GM19397 (cell line): ENCODE measurements around the gene LIPA.
"Not testable (repeated sequence)": the region's sequence is repeated elsewhere in the genome, so short reads cannot be mapped to it uniquely, and the experiment has no call there.

Experiments
- ATAC-seq: cut with Tn5 transposase; IDR thresholded peaks from one replicate; pipeline ENCODE4 v1.9.1; 2021; ENCODE audit warnings: mild to moderate bottlenecking, moderate library complexity; ENCODE audit not compliant: unreplicated experiment

LIPA gene

DNA sequence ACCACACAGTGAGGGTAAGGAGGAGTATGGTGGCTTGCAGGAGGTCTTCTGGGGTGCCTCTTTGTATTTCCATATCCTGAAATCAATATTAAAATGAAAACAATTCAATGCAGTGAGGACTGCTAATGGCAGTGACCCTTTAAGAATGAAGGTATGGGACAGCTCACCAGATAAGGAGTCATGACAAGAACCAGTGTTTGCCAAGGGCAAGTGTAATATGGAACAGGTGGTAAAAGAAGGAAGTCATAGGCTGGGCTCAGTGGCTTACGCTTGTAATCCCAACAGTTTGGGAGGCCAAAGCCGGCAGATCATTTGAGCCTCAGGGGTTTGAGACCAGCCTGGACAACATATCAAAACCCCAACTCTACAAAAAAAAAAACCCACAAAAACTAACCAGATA is 20.0 kb upstream of the LIPA start:
- ATAC-seq, result no peak

DNA sequence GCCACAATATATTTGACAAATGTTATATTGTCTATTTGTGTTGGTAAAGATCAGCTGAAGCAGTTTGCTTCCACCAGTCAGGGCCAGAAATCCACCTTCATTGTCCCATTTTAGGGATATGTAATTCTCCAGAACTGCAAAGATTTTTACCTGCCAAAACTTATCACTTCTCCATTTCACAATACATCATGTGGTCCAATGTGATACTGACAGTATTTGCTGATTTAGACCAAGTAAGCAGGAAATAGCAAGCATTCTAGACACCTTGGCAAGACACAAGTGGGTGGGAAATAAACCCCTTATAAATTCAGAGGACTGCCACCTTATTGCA is 18.5 kb upstream of the LIPA start:
- no peak for ATAC-seq

DNA sequence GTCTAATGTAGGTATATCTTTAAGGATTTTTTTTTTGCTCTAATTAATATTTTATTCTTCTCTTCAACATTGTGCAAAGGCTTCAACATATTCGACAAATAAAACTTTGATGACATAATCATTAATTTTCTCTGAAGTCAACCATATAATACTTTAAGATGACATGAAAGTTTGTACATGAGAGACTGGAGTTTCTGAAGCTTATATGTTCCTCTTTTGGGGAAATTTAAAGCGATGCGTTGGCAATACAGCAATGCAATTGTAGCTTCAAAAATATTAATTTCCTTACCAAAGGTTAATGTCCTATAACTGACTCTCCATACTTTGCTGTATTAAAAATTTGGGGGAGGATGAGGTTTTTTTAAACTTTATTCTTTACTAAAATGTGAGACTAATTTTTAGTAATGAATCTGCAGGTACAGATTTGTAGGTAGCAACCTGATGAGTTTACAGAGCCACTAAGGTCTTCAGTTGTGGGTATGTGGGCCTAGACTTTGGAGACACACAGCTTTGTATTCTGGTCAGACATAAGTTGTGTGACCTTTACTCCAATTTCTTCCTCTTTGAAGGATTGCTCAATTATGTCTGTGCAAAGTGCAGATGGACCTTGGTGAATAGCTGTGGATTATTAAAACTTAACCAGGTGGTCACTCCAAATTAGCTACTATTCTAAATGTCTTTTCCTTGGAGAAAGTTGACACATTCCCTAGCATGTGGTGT is 18.0 kb upstream of the LIPA start:
- ATAC-seq, result no peak

DNA sequence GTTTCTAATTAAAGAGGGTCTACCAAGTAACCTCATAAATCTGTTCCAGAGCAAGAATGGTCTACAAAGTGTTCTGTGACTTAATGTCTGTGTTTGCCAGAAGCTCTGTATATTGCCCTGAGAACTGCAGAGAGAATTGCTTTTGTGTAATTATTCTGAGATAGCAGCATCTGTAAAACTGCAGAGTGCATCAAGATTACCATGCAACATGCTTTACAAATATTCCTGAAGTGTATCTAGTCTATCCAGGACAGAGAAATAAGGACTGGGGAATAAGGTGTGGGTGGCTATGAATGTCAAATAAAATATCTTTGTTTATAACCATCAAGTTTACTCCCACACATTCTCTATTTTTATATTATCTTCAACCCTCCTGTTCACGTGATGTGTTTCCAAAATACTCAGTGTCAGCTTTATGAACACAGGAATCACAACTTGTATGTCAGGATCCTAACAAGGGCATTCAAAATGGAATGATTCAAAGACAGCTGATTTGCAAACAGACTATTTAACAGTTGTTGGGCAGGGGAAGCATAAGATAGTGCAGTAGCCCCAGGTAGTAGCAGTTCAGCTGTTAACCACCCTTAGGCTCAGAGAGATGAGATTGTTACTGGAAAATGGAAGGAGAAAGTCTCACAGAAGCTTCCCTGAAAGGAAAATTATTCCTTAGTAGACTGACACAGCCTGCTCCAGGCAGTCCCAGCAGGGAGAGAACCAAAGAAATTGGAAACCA is 15.3 kb upstream of the LIPA start:
- no peak for ATAC-seq

DNA sequence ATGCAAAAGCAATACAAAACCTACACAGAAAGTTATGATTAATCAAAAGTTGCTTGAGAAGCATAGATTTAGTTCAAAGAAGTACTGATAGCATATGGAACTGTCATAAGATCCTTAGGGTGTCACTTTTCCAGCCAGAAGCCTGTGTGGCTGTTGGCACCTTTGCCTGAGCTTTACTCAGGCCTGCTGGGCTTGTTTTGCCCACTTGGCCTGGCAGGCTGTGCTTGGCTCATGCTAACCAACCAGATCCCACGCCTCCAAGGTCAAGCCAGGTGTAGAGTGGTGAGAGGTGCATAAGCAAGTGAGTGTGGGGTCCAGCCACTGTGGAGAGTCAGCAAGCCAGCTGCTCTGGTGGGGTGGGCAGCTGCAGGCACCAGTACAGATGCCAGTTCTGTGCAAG is 12.0 kb upstream of the LIPA start:
- ATAC-seq, result no peak

DNA sequence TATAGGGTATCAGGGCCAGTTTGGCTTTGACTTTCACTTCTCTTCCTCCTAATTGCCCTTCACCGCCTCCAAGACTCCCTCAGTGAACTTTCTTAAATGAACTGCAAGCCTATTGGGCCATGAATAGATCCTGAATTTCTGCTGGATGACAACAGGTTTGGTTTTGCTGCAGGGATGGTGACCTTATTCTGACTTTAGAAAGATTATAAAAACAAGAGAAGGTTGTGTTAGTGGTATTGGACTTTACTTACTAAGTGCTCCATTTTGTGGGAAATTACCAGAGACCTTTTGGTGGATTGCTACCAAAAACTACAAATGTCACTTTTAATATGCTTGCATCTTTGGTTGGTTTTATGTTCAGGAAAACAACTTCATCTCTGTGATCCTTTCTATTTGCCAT is 11.5 kb upstream of the LIPA start:
- ATAC-seq, result no peak

DNA sequence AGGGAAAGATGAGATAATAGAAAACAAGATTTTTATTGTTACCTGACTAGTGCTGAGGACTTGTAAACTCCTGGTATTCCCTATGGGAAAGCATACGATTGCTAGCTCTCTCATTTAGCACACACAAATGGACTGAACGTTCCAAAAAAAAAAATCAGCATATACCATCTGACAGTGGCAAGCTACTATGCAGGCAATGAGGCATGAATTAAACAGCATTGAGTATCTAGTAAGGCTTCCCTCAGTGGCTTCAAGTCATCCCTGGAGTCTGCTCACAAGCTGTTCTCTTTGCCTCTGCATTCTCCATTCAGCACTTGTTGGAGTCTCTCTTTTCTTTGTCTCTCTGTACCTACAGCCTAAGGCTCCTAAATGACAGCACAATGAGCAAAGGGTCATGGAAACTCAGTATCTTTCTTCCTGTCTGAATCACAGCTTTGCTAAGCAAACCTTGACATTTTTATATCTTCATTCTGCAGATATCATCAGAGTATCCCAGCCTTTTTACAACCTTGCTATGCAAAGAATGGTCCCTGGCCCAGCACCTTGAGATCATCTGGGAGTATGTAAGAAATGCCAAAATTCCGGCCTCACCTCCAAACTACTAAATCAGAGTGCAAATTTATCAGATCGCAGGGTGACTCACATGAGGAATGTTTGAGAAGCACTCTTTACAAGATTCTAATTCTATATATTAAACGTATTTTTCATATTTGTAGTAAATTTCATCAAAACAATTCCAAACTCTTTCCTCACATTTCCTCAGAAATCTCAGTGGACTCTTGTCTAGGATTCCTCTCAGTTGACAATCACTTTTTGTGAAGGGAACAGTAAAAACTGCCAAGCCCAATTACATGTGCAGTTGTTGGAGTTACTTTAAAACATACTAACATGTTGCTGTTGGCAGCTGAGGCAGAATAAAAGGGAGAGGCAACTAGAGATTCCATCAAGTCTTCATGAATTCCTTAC is 10.8 kb upstream of the LIPA start:
- no peak for ATAC-seq

DNA sequence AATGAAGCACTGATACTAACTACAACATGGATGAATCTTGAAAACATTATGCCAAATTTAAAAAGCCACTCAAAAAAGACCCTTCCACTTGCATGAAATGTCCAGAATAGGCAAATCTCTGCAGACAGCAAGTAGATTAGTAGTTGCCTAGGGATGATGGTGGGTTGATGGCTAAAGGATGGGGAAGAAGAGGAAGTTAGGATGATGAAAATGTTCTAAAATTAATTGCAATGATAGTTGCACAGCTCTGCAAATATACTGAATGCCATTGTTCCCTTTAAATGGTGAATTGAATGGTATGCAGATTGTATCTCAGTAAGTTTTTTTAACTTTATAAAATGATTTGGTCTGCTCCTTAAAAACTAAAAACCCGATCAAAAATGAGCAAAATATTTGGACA is 7.3 kb upstream of the LIPA start:
- ATAC-seq, result no peak

DNA sequence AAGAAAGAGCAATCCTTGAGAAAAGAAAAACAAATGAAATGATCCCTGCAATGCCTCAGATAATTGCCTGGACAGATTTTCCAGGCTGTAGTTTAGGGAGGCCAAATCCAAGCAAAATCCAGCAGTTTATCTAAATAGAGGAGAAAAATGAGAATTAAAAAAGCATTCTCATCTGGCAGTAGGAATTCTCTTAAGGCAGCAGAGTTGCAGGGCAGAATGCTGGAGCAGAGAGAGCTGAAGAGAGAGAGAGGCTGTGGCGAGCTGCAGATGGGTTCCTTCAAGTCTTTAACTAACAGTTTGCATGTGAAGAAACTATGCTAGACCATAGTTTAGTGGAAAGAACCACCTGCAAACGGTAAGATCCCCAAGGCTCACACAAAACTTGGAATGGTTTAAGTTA is 6.0 kb upstream of the LIPA start:
- no peak for ATAC-seq

DNA sequence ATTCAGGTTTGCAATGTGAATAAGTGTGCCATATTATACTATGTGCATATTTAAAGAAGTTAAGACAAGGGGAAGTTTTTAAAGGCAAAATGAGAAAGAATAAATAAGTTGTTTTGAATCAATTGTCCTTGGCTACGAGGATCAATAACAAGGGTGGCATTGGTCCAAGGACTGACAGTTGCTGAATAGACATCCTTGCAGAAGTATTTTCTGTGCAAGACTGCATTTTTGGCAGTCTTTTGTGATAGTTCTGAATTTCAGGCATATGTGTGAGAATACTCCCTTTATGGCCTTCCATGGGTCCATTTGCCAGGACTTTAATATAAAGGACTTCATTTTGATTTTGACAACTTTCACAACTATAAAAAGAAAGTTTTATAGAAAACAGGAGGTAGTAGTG is 5.4 kb upstream of the LIPA start:
- ATAC-seq, result no peak

DNA sequence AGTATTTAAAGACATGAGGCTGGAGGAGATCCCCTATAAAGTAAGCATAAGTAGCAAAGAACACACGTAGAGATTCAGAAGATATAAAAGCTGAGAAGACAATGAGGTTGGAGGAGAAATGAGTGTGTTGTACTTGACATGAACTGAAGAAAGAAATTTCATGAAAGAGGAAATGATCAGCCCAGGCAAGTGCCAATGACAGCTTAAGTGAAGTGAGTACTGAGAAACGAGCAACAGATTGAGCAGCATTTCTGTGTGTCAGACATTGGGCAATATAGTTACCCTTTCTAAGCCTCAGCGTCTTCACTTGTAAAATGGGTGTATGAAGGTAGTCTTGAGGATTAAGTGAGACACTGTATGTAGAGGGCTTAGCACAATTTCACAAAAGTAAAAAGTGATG is 4.8 kb upstream of the LIPA start:
- ATAC-seq, result no peak

DNA sequence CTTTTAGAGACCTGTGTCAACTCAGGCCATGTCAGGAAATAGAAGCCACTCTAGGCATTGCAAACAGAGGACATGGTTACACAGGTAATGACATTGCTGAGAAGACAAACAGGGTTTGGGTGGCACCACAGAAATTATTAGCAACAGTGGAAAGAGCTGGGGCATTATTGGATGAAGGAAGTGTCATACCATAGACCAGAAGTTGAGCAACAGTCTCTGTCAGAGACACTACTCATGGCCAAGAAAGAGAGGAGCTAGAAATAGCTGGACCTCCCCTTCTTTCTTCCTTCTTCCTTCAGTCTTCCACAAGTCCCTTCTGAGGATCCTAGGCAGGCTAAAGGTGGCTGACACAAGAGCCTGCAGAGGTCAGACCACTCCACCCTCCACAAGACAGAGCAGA is 4.2 kb upstream of the LIPA start:
- no peak for ATAC-seq

DNA sequence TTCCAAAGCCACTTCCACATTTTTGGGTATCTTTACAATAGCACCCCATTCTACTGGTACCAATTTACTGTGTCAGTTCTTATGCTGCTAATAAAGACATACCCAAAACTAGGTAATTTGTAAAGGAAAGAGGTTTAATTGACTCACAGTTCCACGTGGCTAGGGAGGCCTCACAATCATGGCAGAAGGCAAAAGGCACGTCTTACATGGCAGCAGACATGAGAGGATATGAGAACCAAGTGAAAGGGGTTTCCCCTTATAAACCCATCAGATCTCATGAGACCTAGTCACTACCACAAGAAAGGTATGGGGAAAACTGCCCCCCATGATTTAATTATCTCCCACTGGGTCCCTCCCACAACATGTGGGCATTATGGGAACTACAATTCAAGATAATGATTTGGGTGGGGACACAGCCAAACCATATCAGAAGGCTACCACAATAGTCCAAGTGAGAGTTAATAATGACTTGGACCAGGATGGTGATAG is 3.6 kb upstream of the LIPA start:
- not testable (repeated sequence) for ATAC-seq

DNA sequence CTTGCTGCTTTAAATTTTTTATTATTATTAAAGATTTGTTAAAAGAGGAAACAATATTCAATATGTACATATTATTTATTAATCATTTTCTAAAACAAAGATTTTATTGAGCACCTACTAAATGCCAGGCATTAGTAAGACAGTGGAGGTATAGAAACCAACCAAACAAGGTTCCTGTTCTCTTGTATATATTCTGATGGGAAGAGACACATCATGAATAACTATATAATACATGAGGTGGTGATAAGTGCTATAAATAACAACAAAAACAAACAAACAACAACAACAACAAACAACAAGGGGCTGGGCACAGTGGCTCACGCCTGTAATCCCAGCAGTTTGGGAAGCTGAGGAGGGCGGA is 630 bp upstream of the LIPA start:
- no peak for ATAC-seq

DNA sequence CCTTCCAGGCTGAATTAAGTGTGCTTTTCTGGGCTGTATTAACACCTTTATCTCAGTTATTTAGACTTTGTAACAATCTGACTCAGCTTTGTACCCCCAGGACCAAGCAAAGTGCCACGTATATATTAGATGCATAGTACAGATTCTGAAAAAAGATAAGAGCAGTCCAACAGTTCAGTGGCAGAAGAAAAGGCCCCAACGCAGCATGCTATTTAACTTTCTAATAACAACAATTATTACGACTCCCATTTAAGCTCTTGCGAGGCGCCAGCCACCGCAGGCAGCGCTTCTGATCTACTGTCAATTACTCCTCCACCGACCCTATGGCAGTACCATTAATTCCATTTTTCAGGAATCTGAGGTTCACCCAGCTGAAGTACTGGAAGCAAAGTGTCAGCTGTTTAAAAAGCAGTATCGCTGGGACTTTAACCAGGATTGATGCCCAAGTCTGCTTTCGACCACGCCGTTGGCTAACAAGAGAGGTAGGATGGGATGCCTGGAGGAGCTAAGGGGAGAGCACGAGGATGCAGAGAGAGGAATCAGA is 638 bp downstream of the LIPA start:
- no peak for ATAC-seq

DNA sequence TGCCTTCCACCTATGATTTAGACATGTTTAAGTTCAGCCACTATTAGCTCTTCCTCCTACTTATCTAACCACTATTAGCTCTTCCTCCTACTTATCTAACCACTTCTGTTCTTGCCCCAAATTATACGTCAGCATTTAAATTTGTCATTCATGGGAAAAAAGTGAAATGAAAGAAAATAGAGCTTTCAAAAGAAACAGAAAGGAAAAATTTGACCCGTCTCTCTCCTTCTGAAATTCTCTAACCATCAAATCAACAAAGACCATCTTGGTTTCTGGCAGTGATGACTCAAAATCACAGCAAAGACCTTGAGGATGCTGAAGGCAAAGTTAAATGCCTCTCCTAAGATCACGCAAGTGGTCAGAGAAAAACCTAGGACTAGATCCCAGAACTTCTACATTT is 2.6 kb downstream of the LIPA start:
- no peak for ATAC-seq

DNA sequence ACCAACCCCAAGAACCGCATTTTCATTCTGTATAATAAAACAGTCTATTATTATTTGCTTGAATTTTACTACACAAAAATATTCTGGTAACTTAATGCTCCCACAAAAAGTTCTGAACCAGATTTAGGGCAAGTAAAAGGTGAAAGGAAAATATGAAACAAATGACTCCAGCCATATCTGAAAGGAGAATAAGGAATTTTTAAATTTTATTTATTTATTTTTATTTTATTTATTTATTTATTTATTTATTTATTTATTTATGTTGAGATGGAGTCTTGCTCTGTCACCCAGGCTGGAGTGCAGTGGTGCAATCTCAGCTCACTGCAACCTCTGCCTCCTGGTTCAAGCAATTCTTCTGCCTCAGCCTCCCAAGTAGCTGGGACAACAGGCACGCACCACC is 4.0 kb downstream of the LIPA start:
- not testable (repeated sequence) for ATAC-seq

DNA sequence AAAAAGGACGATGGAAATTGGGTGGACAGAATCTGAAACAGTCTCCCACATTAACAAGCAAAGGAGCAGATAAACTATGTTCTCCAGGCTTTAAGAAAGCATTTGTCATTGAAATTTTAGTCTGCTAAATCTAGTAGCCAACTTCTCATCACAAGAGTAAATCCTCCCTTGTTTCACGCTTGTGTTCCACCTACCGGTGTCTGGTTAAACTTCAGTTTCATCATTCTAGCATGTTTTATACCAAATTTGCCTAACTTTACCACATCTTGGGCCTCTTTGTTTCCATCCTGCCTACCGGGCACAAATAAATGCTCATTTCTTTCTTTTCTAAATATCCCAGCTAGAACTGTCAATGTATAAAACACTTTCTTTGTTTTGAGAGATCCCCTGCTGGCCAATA is 5.8 kb downstream of the LIPA start:
- ATAC-seq, result no peak

DNA sequence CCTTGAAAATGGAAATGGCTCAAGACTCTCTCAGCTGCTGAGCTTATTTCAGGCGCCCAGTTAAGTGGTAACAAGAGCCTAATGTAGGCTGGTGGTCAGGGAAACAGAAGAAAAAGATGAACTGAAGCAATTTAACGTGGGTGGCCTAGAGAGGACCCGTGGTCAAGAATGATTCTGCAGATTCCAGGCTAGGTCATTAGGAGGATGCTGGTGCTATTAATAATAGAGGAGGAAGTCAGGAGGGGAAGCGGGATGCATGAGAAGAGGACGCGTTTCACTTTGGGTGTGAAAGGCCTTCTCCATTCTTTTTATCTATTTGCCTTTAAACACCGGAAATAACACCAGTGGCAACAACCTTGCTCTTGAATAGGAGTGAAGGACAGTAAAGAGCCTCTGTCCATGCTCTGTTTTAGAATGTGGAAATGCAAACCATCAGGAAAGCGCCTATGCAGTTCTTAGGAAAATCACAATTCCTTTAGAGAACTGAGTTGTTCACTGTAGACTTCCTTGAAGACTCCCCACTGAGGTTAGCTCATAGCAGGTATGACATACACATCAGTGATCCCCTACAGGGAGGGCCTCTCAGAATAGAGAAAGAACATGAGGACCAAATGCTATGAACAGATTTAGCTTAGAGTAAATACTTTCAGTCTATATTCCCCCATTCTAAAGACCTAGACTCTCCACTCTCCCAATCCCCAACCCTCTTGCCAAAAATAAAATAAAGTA is 8.6 kb downstream of the LIPA start:
- ATAC-seq, result no peak

DNA sequence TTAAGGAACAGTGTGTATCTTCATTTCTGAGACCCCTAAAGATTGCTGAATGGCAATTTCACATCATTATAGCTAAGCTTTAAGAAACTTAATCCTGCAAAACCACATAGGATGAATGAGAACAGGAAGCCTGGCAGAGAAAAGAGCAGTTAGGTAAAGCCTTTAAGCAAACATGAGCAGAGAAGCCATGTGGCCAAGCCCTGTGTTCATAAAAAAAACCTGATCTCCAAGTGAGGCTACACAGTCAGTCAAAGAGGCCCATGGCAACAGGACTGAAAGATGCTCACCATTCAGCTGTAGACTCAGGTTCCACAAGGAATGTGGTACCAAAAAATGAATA is 9.3 kb downstream of the LIPA start:
- ATAC-seq, result no peak
